Glomerular visceral epithelial cell (primary cell): ENCODE data around the gene SH3GL2.

ENCODE experiments used
- DNase-seq: peaks from one replicate; pipeline ENCODE4 v3.0.0-alpha.2; 2016; ENCODE audit errors: extremely low spot score

Gene SH3GL2

GRCh38 chr9:17611342-17611741 lies 32.5 kb downstream of the SH3GL2 start:
- no peak for DNase-seq

GRCh38 chr9:17611917-17612316 lies 33.1 kb downstream of the SH3GL2 start:
- no peak for DNase-seq

GRCh38 chr9:17613758-17614157 lies 34.9 kb downstream of the SH3GL2 start:
- DNase-seq = peak; percentile 20

GRCh38 chr9:17614250-17614649 lies 35.4 kb downstream of the SH3GL2 start:
- DNase-seq = no peak

GRCh38 chr9:17614903-17615302 lies 36.0 kb downstream of the SH3GL2 start:
- DNase-seq = no peak

- DNase-seq = no peak
These were observed 43.3 kb downstream of the SH3GL2 start for GRCh38 chr9:17622141-17622540.

- DNase-seq = no peak
These were observed 43.9 kb downstream of the SH3GL2 start for GRCh38 chr9:17622749-17623148.

- no peak for DNase-seq
These were observed 45.1 kb downstream of the SH3GL2 start for GRCh38 chr9:17623965-17624364.

- no peak for DNase-seq
These were observed 45.7 kb downstream of the SH3GL2 start for GRCh38 chr9:17624571-17624970.

- no peak for DNase-seq
These were observed 47.0 kb downstream of the SH3GL2 start for GRCh38 chr9:17625644-17626388.

- DNase-seq = no peak
These were observed 48.8 kb downstream of the SH3GL2 start for GRCh38 chr9:17627641-17628040.

GRCh38 chr9:17628624-17629023 lies 49.8 kb downstream of the SH3GL2 start:
- no peak for DNase-seq

- DNase-seq = no peak
These were observed 51.7 kb downstream of the SH3GL2 start for GRCh38 chr9:17630531-17630949.

- no peak for DNase-seq
These were observed 52.5 kb downstream of the SH3GL2 start for GRCh38 chr9:17631396-17631795.

GRCh38 chr9:17632994-17633393 lies 54.1 kb downstream of the SH3GL2 start:
- no peak for DNase-seq

GRCh38 chr9:17635115-17635890 lies 56.4 kb downstream of the SH3GL2 start:
- DNase-seq = no peak

- DNase-seq = no peak
These were observed 57.5 kb downstream of the SH3GL2 start for GRCh38 chr9:17636349-17636748.

GRCh38 chr9:17636821-17637220 lies 58.0 kb downstream of the SH3GL2 start:
- DNase-seq = no peak

GRCh38 chr9:17637229-17637628 lies 58.4 kb downstream of the SH3GL2 start:
- DNase-seq = no peak

GRCh38 chr9:17648516-17648915 lies 69.7 kb downstream of the SH3GL2 start:
- DNase-seq = no peak

GRCh38 chr9:17651725-17652124 lies 72.9 kb downstream of the SH3GL2 start:
- DNase-seq = no peak

- no peak for DNase-seq
These were observed 75.1 kb downstream of the SH3GL2 start for GRCh38 chr9:17653947-17654465.

- no peak for DNase-seq
These were observed 78.0 kb downstream of the SH3GL2 start for GRCh38 chr9:17656889-17657288.
